Stimulated activated CD4-positive, alpha-beta T cell treated with anti-CD3 and anti-CD28 coated beads, Interleukin-4, amount 100 ng/mL, for 4 hours (primary cell): ENCODE results near the gene TGFBR2.

ENCODE experiments used
- DNase-seq, 2 experiments: peaks; one replicate each; pipeline ENCODE4 v3.0.0-alpha.2; 2020

Gene TGFBR2

GRCh38 chr3:30604093-30604492 lies 2.3 kb upstream of the TGFBR2 start:
- DNase-seq: no peak

DNA sequence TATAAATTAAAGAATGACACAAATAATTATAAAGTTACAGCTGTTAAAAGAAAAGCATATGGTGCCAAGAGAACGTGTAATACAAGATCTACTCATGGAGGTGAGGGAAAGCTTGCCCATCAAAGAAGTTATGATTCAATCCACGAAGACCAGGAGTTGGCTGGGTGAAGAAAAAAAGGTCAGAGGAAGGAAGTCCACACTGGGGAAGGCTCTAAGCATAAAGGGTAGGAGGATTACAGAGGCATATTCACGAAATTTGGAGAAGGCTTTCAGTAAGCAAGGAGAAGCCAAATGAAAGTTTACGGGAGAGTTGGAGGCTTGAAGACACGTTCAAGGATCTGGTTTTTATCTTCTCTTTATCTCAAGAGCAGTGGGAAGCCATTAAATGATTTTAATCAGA lies 1.8 kb upstream of the TGFBR2 start:
- no peak for DNase-seq

DNA sequence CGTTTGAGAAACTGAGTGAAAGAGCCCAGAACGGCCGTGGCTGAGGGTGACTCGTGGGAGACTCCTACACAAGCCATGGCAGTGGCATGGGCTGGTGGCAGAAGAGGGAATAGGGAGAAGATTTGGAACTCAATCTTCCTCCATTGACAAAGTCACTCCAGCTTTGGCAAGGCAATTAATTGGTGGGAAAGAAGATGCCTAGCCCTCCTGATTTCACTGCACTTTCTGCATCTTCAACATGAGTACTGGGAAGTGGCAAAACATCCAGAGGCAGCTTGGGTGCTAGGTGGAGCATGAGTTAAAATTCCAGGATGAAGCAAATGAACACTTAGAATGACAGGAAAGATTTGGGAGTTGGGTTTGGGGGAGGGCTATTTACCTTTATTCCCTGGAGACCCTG lies 1.4 kb upstream of the TGFBR2 start:
- no peak for DNase-seq

GRCh38 chr3:30605706-30606300 lies 598 bp upstream of the TGFBR2 start:
- DNase-seq: no peak

GRCh38 chr3:30607032-30607833 lies 832 bp downstream of the TGFBR2 start:
- peak; percentile 62 to 74 for DNase-seq

DNA sequence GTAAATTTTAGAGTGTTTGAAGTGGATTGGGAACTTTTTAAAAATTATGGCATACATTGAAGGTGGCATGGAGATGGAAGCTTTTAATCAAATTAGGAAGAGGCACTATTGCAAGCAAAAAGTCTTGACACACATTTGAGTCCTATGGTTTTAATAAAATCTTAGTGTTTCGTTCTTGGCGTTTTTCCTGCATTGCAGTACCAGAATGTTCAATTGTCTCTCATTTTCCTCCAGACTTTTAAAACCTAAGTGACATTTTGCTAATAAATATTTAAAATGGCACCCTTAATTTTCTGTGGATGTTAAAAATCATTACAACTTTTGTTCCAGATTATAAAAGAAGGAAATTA lies 2.2 kb downstream of the TGFBR2 start:
- no peak for DNase-seq

GRCh38 chr3:30609930-30610701 lies 3.7 kb downstream of the TGFBR2 start:
- DNase-seq: no peak

GRCh38 chr3:30610702-30611368 lies 4.4 kb downstream of the TGFBR2 start:
- DNase-seq: no peak

GRCh38 chr3:30611613-30612436 lies 5.4 kb downstream of the TGFBR2 start:
- no peak for DNase-seq

GRCh38 chr3:30612437-30613132 lies 6.2 kb downstream of the TGFBR2 start:
- DNase-seq: no peak

- no peak for DNase-seq
Observed at GRCh38 chr3:30613133-30613825, 6.9 kb downstream of the TGFBR2 start.

DNA sequence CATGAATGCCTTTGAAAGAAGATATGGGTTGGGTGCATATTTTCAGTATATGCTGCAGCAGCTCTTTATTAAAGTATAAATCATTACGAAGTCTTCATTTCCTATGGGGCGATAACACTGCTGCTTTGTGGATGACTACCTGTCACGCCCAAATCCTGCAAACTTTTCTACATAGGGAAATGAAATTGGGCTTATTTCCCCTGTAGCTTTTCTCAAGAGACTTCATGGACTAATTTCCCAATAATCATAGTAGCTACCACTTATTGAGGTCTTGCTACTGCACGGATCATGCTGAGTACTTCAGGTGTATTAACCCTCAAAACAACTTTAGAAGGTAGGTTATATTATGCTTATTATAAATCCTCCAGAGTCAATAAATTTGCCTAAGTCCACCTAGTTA lies 8.0 kb downstream of the TGFBR2 start:
- DNase-seq: no peak

- DNase-seq: peak in 1 of 2 experiments; percentile 36
Observed at GRCh38 chr3:30614943-30615342, 8.5 kb downstream of the TGFBR2 start.

DNA sequence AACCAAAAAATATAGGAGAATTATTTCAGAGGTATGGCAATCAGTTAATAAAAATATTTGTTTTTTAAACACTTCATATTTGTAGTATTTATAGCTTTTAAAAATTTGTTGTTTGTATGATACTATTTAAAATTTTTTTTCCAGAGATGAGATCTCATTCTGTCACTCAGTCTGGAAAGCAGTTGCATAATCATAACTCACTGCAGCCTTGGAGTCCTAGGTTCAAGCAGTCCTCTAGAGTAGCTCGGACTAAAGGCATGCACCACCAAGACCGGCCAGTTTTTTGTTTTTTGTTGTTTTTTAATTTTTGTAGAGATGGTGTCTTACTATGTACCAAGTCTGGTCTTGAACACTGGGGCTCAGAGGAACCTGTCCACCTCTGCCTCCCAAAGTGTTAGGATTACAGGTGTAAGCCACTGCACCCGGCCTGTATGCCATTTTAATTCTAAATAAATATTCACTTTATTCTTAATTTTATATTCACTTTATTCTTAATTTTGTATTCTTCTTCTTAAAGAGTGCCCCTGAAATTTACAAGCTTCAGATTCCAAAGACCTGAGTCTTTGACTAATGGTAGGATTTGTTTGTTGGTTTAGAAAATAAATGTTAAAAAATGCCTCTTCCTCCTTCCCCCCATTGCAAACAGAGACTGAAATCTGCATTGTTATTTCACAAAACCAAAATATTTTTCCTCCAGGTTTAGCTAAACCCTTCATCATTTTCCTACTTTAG lies 9.4 kb downstream of the TGFBR2 start:
- no peak for DNase-seq

GRCh38 chr3:30616347-30617027 lies 10.1 kb downstream of the TGFBR2 start:
- no peak for DNase-seq

GRCh38 chr3:30617069-30617468 lies 10.7 kb downstream of the TGFBR2 start:
- no peak for DNase-seq

DNA sequence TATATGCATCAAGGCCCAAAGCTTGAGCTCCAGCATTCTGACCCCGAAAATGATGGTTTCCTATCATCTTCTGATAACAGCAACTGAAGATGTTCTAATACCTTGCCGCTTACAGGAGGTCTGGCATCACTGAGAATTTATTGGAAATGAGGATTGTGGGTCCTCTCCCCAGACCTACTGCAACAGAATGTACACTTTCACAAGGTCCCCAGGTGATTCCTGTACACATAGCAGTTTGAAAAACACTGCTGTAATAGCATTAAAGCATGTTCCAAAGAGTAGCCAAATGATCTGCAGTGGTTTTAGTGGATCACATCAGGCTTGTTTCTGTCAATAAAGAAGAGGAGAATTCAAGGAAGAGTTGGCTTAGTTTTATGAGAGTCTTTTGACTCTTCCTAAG lies 11.3 kb downstream of the TGFBR2 start:
- no peak for DNase-seq

GRCh38 chr3:30618526-30618925 lies 12.1 kb downstream of the TGFBR2 start:
- DNase-seq: no peak

DNA sequence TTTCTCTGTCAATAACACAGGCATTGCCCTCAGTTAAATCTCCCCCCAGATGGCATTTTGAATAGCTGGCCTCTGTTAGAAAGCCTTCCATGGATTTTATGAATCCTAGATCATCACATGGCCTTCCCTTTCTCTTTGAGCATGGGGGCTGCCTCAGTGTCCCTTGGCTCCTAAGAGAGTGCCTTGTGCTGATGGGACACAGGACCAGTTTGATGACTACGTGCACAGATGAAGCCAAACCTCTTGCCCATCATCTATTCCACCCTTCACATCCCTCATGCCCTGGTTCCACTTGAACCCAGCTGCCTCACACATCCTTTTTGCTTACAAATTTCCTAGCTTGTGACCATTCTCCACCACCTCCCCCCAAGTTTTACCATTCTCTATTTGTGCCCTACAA lies 12.9 kb downstream of the TGFBR2 start:
- DNase-seq: no peak
